Left forelimb (tissue), 1 donor: ENCODE measurements around the gene SHANK1.

Experiments used
- DNase-seq: peaks from one replicate; pipeline ENCODE4 v3.0.0-alpha.2; 2018; ENCODE audit warnings: low spot score

The SHANK1 gene

DNA sequence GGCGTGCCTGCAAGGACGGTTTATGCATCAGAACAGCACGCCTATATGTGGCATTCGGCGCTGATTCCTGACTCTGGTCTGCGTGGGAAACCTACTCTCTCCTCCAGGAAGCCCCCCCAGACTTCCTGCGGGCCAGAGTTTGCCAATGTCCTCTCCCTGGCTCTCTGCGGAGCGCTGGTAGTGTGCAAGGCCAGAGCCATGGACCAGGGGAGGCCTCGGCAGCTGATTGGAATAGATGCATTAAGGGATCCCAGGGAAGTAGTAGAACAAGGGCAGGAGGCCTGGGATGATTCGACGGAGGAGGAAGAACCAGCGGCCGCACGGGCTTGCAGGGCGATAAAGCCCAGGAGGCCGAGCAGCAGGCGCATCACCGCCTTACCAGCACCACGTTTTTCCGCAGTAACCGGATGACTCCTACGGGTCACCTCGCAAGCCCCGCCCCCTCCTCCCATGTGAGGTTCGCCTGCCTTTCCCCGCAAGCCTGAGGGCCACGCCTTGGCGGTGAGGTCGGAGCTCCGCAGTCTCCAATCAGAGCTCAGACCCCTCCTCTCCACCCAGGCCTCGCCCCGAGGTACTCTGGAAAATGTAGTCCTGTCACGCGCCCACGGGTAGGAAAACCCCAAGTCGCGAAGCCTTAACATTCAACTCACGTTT, 8.6 kb upstream of the SHANK1 start:
- no peak for DNase-seq

DNA sequence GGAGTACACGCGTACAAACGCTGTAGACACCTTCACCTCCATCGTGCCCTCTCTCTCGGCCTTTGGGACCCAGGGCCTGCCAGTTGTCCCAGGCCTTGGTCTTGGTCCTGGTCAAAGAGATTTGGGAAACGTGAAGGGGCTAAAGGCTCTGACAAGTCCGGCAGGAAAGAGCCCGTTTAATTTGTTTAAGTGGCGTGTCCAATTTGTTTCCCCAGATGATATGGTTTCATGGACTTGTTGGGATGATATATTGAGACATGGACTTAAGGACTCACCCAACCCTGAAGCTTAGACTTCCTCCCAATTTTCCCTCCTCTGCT, 6.3 kb upstream of the SHANK1 start:
- no peak for DNase-seq

GRCh38 chr19:50725218-50725910, 5.8 kb upstream of the SHANK1 start:
- no peak for DNase-seq

DNA sequence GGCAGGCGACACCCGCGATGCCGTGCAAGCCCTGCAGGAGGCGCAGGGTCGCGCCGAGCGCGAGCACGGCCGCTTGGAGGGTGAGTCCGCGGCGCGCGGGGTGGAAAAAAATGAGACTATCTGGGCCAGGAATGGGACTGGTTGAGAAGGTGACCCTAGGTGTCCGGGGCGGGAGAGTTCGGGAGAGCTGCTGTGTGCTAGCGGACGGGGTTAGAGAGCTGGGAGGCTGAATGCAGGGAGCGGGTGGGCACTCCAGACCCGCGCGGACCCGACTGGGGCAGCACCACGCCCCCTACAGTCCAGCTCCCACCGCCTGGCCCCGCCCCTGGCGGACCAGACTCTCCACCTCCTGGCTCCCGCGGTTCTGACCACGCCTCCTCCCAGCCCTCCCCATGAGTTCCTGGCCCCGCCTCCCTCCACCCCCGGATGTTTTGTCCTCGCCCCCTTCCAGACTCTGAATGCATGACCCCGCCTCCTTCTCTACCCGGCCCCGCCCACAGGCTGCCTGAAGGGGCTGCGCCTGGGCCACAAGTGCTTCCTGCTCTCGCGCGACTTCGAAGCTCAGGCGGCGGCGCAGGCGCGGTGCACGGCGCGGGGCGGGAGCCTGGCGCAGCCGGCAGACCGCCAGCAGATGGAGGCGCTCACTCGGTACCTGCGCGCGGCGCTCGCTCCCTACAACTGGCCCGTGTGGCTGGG, 5.1 kb upstream of the SHANK1 start:
- peak; percentile 100 for DNase-seq

DNA sequence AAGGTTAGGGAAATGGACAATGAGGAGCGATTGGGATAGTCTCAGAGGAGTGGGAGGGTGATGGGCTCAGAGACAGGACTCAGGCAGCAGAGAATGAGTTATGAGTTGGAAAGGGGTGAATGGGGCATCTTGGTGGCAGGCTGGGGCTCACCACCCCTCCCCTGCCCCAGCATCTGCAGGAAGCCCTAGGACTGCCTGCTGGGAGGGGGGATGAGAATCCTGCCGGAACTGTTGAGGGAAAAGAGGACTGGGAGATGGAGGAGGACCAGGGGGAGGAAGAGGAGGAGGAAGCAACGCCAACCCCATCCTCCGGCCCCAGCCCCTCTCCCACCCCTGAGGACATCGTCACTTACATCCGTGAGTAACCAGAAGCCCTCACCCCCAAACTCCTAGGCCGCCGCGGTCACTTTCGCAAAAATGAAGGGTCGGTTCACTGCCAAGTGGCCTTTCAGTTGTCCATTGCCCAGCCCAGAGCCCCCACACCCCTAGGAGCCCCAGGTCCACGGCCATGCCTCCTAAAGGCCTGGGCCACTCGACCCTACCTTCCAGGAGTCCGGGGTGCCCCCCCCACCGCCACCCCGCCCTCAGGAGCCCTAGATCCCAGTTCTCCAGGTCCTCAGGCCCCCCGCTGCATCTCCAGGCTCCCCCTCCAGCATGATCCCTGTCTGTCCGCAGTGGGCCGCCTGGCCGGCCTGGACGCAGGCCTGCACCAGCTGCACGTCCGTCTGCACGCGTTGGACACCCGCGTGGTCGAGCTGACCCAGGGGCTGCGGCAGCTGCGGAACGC, 4.3 kb upstream of the SHANK1 start:
- no peak for DNase-seq

- no peak for DNase-seq
Observed at GRCh38 chr19:50723069-50723468, 3.5 kb upstream of the SHANK1 start, which contains the start of gene CLEC11A. Gene CLEC11A (plus strand): TSS chr19:50723364. CDS start chr19:50723526, 162 bp downstream.

- DNase-seq, result no peak
Observed at GRCh38 chr19:50722201-50723013, 2.8 kb upstream of the SHANK1 start.

- DNase-seq, result no peak
Observed at GRCh38 chr19:50721441-50722137, 2.0 kb upstream of the SHANK1 start.

- no peak for DNase-seq
Observed at GRCh38 chr19:50720921-50721381, 1.3 kb upstream of the SHANK1 start.

DNA sequence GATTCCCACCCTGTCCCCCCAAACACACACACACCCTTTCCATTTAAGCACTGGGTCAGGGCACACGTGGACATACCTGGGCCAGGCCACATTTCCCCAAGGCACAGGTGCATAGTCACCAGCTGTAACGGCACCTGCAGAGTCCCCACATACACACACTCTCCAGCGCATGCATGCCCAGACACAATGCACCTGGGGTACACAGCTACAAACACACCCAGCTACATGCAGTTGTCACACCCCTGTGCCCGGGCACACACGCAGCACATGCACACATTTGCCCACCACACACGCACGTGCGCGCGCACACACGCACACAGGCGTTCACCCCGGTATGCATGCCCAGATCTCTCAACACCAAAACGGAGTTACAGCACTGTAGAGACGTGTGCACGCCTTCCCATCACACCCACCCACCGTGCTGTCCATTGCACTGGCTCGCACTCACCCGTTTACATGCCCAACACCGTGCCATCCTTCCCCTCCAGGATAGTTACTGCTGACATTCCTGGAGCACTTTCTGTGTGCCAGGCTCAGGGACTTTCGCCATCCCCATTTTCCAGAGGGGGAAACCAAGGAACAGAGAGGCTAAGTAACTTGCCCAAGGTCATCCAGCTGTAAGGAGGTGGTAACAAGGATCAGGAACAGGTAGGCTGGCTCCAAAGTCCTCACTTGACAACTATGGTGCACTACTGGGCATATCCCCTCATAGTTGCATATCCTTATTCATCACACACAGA, 749 bp upstream of the SHANK1 start:
- no peak for DNase-seq

- no peak for DNase-seq
Observed at GRCh38 chr19:50719119-50719435, 525 bp downstream of the SHANK1 start.

GRCh38 chr19:50718255-50719118, 1.1 kb downstream of the SHANK1 start:
- no peak for DNase-seq

GRCh38 chr19:50717891-50718254, 1.7 kb downstream of the SHANK1 start:
- no peak for DNase-seq

DNA sequence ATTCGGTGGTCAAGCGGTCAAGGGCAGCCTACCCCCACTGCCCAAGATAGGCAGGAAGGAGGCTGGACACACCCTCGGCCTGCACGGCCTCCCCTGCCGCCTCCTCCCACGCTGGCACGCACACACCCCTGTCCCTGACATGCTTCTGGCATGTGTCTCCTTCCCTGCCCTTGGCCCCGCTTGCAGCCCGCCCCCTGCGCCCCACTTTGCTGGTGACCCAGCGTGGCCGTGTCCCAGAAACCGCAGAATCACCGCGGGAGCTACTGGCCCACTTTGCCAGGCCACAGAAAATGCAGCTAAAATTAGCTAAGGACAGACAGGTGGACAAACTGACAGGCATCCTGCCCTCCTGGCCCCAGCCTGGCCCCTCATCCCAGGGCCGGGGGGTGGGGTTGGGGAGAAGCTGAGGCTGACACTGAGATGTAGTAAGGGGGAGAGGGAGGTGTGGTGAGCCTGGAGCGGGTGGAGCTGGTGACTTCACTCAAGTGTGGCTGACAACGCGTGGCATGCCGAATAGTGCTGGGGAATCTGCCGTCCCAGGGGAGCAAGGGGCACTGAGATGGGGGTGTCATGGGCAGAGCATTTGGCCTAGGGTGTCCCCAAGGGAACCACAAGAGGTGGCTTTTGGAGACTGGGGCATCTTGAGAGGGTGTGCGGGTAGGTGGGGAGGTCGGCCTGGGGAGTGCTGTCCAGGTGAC, 2.4 kb downstream of the SHANK1 start:
- DNase-seq, result no peak

- no peak for DNase-seq
Observed at GRCh38 chr19:50716178-50717025, 3.2 kb downstream of the SHANK1 start.

DNA sequence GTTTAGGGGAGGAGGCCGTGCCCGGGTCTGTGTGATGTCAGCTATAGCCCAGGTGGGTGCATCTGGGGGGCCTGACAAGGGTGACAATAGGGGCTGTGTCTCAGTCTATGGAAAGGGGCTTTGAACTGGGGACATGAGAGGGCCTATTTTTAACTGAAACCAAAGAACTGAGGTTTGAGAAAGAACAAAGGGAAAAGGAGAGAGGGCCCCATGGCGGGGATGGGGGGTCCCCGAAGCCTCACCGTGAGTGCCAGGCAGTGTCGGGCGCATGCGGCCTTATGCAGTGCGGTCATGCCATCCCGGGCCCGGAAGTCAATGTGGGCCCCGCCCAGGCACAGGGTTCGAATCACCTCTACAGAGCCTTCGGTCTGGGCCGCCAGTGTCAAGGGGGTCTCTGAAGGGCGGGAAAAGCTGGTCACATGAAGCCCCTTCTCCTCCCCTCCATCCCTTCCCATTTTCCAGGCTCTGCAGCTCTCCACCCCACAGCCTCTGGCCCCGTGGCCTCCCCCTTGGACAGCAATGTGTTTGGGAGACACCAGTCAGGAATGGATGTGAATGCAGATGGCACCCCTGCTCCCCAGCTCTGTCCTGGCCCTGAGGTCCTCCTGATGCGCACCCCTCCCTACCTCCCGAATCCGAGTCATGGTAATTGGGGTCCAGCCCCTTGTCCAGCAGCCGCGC, 5.9 kb downstream of the SHANK1 start:
- no peak for DNase-seq

GRCh38 chr19:50712833-50713232, 6.8 kb downstream of the SHANK1 start:
- no peak for DNase-seq
